ENCODE data around the gene TSHZ2. TPM values are rescaled to one million over a fixed set of nuclear protein-coding genes. Genes with fewer than 3 reads are reported as not detected.

Gene TSHZ2
- total RNA-seq, 1 experiment from 2014 or later: 0.07 TPM

DNA sequence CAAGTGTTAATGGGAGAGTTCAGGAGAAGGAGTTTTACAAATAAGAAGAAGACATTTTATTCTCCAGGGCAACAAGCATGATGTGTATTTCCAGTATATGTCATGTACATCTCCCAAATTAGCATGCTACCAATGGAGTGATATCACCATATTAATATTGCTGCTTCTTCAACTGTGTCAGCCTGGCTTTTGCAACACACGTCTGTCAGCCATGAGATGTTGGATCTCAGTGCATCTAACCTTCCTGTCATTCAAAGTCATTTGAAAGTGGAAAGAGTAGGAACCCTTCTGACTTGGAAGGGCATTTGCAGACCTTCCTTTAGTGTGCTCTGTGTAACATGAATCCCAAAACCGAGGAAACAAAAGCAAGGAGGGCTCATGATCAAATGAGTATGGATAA lies 337.4 kb downstream of the TSHZ2 start:
- Histone ChIP-seq H4K91ac (ENCODE audit: insufficient read length, low read depth, low read length) (no peak overlapping the region), H2BK120ac (ENCODE audit: low read depth, low read length, poor library complexity, severe bottlenecking) (no peak overlapping the region), H2BK15ac (ENCODE audit: low read depth, low read length) (no peak overlapping the region), H3K9me3 (ENCODE audit: control insufficient read depth, low read depth, low read length) (no peaks in the 10 kb centered on the region), H3K27ac (ENCODE audit: insufficient read length, low read depth, low read length) (no peak overlapping the region), H3T11ph (ENCODE audit: low read length) (no peak overlapping the region), H3K79me2 (ENCODE audit: insufficient read depth, low read length) (no peaks in the 10 kb centered on the region), H4K5ac (ENCODE audit: insufficient read length, low read depth, low read length) (no peak overlapping the region), H3K23me2 (ENCODE audit: insufficient read length, low read depth, low read length, poor library complexity, severe bottlenecking) (no peaks in the 10 kb centered on the region), H2BK20ac (ENCODE audit: low read depth, low read length, poor library complexity, severe bottlenecking) (no peak overlapping the region), H2BK12ac (ENCODE audit: insufficient read length, low read depth, low read length) (no peak overlapping the region), H3K18ac (ENCODE audit: insufficient read length, low read depth, low read length) (no peak overlapping the region), H3K9ac (ENCODE audit: extremely low read depth, insufficient read length, low read length) (no peak overlapping the region), H3K79me1 (ENCODE audit: insufficient read depth, low read depth, low read length, poor library complexity, severe bottlenecking) (no peaks in the 10 kb centered on the region), H4K8ac (replicated peaks; ENCODE audit: insufficient read length, low read depth, low read length) (no peak overlapping the region), H2AFZ (ENCODE audit: low read length) (no peak overlapping the region), H3K4me2 (ENCODE audit: insufficient read depth, insufficient read length, low read length) (no peak overlapping the region), H3K23ac (ENCODE audit: insufficient read length, low read depth, low read length) (no peak overlapping the region), H2BK5ac (ENCODE audit: insufficient read length, low read length) (no peak overlapping the region), H3K14ac (ENCODE audit: insufficient read depth, low read length) (no peak overlapping the region), H4K20me1 (ENCODE audit: control insufficient read depth, insufficient read depth, insufficient read length) (no peaks in the 10 kb centered on the region), H2AK5ac (ENCODE audit: insufficient read length, low read length) (no peak overlapping the region), H3K4me1 (ENCODE audit: insufficient read depth, low read length) (no peaks in the 10 kb centered on the region), H3K4ac (ENCODE audit: low read depth, low read length) (no peak overlapping the region), H3K27me3 (ENCODE audit: insufficient read depth, low read length) (no peaks in the 10 kb centered on the region), H3K56ac (ENCODE audit: insufficient read length, low read depth, low read length) (no peak overlapping the region)
- Mint-ChIP-seq H3K4me1 (peaks cover 0 to 2% of the 10 kb centered on the region in 2 experiments; a peak in 1 of 4 replicates), H3K4me3 (no peak overlapping the region), H3K36me3 (ENCODE audit: insufficient read depth in 1 of 3, low read depth in 3 of 3) (no peaks in the 10 kb centered on the region), H3K27me3 (ENCODE audit: low read depth) (no peaks in the 10 kb centered on the region), H3K9me3 (no peaks in the 10 kb centered on the region; a peak in 1 of 5 replicates), H3K27ac (no peak overlapping the region)
- WGBS (ENCODE audit: extremely low coverage, insufficient read length, low lambda C conversion rate): no CpG with 5 or more reads among the region's 2 CpGs
- no peak for TF ChIP-seq CTCF (conservative IDR thresholded peaks at IDR 0.05)
- DNase-seq: no peak

Measured in H9 (cell line).